NCI-H510A treated with DMSO at 0.1 percent for 48 hours (cell line): ENCODE data around the gene PALD1.
A peak's percentile ranks its signal among the peaks of the same experiment; 100 is the strongest.

Experiments used
- DNase-seq: peaks from one replicate; lab custom pipeline; 2025; lab: John Stamatoyannopoulos, UW

PALD1 gene

DNA sequence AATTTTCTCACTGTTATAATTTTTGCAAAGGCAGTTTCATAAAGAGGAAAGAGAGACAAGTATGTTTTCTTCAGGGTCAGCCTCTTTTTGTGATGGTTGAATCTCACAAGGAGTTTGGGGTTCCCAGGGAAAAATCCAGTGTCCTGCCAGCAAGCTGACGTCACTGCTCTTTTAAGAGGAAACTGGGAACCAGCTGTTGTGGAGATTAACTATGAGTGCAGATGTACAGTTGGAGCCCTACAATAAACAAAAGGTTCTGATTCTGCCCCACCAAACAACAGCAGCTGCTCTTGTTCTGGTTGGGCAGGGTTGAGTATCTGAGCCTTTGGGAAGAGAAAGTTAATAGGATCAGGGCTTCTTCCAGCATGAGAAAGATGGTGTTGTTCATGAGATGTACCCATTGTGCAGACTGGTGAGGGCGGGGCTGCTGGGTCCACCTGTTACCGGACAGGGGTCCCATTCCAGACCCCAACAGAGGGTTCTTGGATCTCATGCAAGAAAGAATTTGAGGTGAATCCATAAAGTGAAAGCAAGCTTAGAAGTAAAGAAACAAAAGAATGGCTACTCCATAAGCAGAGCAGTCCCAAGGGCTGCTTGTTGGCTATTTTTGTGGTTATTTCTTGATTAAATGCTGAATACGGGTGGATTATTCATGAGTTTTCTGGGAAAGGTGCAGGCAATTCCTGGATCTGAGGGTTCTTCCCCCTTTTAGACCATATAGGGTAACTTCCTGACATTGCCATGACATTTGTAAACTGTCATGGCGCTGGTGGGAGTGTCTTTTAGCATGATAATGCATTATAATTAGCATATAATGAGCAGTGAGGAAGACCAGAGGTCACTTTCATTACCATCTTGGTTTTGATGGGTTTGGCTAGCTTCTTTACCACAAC lies 111.4 kb downstream of the PALD1 start:
- DNase-seq: peak; percentile 45

DNA sequence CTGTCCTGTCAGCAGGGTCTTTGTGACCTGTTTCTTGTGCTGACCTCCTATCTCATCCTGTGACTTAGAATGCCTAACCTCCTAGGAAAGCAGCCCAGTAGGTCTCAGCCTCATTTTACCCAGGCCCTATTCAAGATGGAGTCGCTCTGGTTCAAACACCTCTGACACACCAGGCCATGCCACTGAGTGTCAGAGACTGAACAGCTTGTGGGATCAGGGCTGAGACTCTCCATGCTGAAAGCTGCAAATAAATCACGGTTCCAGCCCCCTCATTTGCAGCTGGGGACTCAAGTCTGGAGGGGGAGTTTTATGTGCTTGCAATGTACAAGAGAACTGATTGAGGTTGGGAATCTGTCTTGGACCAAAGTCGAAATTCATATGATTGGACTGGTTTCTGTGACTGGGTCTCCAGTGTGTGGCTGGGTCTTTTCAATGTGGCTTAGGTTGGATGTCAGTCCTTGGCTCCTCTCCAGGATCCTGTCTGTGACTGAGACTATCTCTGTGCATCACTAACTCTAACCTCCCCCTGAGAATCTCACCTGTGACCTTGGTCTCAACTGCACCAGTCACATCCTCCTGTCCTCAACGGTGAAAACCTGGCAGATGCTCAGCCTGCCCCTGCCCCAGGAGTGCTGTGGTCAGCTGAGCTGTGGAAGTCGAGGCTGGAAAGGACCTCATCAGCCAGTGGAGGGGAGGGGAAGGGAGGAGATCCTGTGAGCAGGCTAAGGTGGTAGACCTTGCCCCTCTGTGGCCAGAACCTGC lies 112.3 kb downstream of the PALD1 start:
- DNase-seq: no peak

DNA sequence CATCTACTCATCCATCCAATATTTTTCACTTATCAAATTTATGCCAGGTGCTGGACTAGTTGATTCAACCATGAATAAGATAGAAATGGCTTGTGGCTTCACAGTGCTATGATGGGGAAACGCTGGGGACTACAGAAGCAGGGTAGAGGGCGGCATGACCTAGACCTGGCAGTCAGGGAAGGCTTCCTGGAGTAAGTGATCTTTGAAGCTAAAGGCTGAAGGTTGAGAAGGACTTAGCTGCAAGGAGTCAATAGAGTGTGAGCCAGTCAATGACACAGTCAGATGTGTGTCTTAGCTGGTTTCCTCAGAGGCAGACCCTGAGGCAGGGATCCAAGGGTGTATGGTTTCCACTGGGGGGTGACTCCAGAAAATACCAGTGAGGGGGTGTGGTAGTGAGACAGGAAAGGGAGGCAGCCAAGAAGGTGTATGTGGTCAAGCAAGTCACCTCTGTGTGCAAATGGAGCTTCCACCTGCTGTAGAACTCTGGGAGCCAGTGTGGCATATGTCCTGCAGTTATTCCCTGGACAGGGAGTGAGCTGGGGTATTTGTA lies 113.7 kb downstream of the PALD1 start:
- DNase-seq: no peak

- no peak for DNase-seq
Observed at GRCh38 chr10:70592746-70593512, 114.4 kb downstream of the PALD1 start.

DNA sequence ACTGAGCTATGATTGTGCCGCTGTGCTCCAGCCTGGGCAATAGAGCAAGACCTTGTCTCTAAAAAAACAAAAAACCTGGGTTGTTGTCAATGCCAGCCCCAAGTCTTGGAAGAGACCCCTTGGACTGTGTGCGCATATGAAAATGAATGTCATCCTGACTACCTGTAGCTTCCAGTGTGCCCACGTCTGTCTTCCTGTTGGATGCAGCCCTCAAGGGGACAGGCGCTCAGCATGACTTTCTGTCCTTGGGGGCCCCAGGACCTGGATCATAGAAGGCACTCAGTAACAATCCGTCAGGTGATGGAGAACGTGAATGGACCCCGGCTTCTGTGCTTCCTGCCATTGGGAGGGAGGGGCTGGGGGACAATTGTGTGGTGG lies 114.9 kb downstream of the PALD1 start:
- no peak for DNase-seq

- no peak for DNase-seq
Observed at GRCh38 chr10:70594161-70594560, 115.6 kb downstream of the PALD1 start.

GRCh38 chr10:70595566-70596016 lies 117.0 kb downstream of the PALD1 start:
- no peak for DNase-seq

DNA sequence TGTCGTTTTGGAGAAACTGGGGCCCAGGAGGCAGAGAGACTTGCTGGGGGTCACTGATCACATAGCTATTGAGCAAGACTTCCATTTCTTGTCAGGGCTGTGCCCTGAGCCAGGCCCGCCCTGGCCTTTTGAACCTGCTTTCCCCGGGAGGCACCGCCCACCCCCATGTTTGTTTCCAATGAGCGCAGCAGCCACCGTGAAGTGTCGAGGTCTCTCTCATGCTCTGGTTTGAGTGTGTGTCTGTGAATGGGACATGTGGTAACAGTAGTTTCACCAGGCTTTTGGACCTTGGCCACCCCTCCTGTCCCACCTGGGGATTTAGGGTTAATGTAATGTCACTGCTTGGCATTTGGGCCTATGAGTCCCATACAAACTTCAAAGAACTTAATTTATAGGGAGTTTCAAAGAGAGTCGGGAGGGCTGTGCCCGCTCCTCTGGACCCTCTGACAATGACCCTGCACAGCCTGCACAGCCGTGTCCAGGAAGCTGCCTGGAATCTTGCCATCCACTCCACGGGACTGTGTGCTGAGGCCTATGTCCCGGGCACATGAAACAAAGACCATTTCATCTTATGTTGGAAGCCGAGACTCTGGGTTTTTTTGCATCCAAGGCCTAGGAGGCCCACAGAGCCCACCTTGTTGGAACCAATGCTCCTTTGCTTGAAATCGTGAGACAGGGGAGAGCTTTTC lies 117.7 kb downstream of the PALD1 start:
- no peak for DNase-seq

GRCh38 chr10:70596860-70597809 lies 118.6 kb downstream of the PALD1 start:
- no peak for DNase-seq

GRCh38 chr10:70597856-70598815 lies 119.6 kb downstream of the PALD1 start:
- no peak for DNase-seq

GRCh38 chr10:70598857-70599295 lies 120.3 kb downstream of the PALD1 start:
- no peak for DNase-seq

DNA sequence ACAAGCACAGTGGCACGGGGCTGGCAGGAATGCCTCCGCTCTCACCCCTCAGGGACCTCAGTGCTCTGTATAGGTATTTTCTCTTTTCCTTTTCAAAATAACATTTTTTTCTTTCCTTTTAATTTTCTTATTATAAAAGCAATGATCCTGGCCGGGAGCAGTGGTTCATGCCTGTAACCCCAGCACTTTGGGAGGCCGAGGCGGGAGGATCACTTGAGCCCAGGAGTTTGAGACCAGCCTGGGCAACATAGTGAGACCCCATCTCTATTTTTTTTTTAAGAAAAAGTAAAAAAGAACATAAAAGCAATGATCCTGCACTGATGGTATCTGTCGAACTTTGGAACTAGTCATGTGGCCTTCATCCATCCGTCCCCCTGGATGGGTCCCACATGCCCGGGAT lies 120.8 kb downstream of the PALD1 start:
- DNase-seq: no peak

DNA sequence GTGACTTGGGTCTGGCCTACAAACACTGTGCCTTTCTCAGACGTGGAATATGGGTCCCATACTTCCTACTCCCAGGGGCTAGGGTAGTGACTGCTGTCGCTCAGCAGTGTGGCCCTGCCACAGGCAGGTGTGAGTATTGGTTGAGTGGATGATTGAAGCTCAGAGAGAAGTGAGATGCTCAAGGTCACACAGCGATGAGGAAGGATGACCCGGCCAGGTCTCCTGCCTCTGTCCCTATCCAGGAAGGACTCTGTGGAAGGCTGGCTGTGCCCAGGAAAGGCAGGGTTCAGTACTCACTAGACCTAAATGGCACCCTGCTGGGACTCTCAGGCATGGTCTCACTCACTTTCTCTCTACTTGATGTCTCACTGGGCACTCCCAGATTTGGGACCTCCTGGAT lies 121.2 kb downstream of the PALD1 start:
- no peak for DNase-seq

GRCh38 chr10:70600512-70601395 lies 122.2 kb downstream of the PALD1 start:
- DNase-seq: no peak

DNA sequence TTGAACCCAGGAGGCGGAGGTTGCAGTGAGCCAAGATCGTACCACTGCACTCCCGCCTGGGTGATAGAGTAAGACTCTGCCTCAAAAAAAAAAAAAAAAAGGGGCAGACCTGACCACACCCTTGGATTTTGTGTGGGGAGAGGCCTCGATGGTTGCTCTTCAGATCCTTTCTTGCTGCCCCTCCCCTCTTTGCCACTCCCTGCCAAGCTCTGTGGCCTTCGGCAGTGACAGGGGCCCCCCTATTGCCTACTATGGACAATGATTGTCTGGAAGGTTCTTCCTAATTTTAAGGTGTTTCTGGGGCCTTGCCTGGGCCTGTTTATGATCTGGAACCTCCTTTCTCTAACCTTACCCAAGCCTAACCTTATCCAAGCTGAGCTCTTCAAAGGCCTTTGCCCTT lies 123.2 kb downstream of the PALD1 start:
- DNase-seq: no peak

GRCh38 chr10:70602665-70603448 lies 124.3 kb downstream of the PALD1 start, which contains the start of gene PRF1:
TSS of gene PRF1 (minus strand) at chr10:70602741. CDS start at chr10:70600902, 1,839 bp downstream.
- DNase-seq: no peak

GRCh38 chr10:70603449-70603801 lies 124.9 kb downstream of the PALD1 start:
- DNase-seq: no peak
